Measurements from ENCODE around the gene MOGAT2. TPM values are rescaled to one million over a fixed set of nuclear protein-coding genes. Genes with fewer than 3 reads are reported as not detected.

The MOGAT2 gene
- total RNA-seq, 1 experiment from 2014 or later, result not detected

GRCh38 chr11:75697906-75698581, 19.6 kb upstream of the MOGAT2 start:
- H3K27me3 ChIP-seq (ENCODE audit: low read length), result no peaks in the 10 kb centered on the region
- no peaks in the 10 kb centered on the region for H3K36me3 ChIP-seq (ENCODE audit: low read depth, low read length)
- BruUV-seq (replicated peaks), result no TSS peak
- H3K27ac ChIP-seq (ENCODE audit: low read length), result no peak overlapping the region
- no peaks in the 10 kb centered on the region for H3F3A ChIP-seq (ENCODE audit: low read length, unreplicated experiment)
- intact Hi-C loops (cut with micrococcal nuclease), result loop anchor here (10.0 kb wide), 1 partner anchor 153 kb away; no protein-coding TSS in a partner anchor
- DNase-seq (peak; percentile 80), ATAC-seq (peak; percentile 64)
- ChIA-PET POLR2A (ENCODE audit: unreplicated experiment) (no interaction called here), CTCF (interaction anchor here (1.1 kb wide), 1 partner anchor 29 kb away, joined by 3 read pairs; the partner anchor contains the start of gene MAP6)
- no peak overlapping the region for H3K4me3 ChIP-seq (ENCODE audit: low read length)
- no peak overlapping the region for H3K9ac ChIP-seq (ENCODE audit: low read length)
- H3K9me3 ChIP-seq (ENCODE audit: low read length), result no peaks in the 10 kb centered on the region
- H3K4me2 ChIP-seq (ENCODE audit: low read length), result no peak overlapping the region
- no peaks in the 10 kb centered on the region for H4K20me1 ChIP-seq (ENCODE audit: low read length)
- no peaks in the 10 kb centered on the region for H3K79me2 ChIP-seq (ENCODE audit: low read length)
- H3K4me1 ChIP-seq (ENCODE audit: insufficient read depth, low read length), result peaks cover 6% of the 10 kb centered on the region; the same call in 1 of the 2 replicates
- H2AFZ ChIP-seq (ENCODE audit: low read length), result no peak overlapping the region
- no peak for TF ChIP-seq EZH2 (IDR thresholded peaks at IDR 0.05; ENCODE audit: low read length, unreplicated experiment)
- TF ChIP-seq, protein P1, sequence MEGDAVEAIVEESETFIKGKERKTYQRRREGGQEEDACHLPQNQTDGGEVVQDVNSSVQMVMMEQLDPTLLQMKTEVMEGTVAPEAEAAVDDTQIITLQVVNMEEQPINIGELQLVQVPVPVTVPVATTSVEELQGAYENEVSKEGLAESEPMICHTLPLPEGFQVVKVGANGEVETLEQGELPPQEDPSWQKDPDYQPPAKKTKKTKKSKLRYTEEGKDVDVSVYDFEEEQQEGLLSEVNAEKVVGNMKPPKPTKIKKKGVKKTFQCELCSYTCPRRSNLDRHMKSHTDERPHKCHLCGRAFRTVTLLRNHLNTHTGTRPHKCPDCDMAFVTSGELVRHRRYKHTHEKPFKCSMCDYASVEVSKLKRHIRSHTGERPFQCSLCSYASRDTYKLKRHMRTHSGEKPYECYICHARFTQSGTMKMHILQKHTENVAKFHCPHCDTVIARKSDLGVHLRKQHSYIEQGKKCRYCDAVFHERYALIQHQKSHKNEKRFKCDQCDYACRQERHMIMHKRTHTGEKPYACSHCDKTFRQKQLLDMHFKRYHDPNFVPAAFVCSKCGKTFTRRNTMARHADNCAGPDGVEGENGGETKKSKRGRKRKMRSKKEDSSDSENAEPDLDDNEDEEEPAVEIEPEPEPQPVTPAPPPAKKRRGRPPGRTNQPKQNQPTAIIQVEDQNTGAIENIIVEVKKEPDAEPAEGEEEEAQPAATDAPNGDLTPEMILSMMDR (conservative IDR thresholded peaks at IDR 0.05; ENCODE audit: low read depth, low read length), result no peak
- TF ChIP-seq EZH2phosphoT487 (IDR thresholded peaks at IDR 0.05; ENCODE audit: borderline replicate concordance, low read length), result no peak
- no peaks in the 10 kb centered on the region for H3K9me2 ChIP-seq (replicated peaks; ENCODE audit: low read length)

- H3K4me1 ChIP-seq (ENCODE audit: insufficient read depth, low read length), result peaks cover 6% of the 10 kb centered on the region; the same call in 1 of the 2 replicates
- no peaks in the 10 kb centered on the region for H3K9me3 ChIP-seq (ENCODE audit: low read length)
- no peak overlapping the region for H3K4me3 ChIP-seq (ENCODE audit: low read length)
- no peaks in the 10 kb centered on the region for H3K79me2 ChIP-seq (ENCODE audit: low read length)
- H3F3A ChIP-seq (ENCODE audit: low read length, unreplicated experiment), result no peaks in the 10 kb centered on the region
- no peak overlapping the region for H3K27ac ChIP-seq (ENCODE audit: low read length)
- H3K4me2 ChIP-seq (ENCODE audit: low read length), result no peak overlapping the region
- H4K20me1 ChIP-seq (ENCODE audit: low read length), result no peaks in the 10 kb centered on the region
- H3K27me3 ChIP-seq (ENCODE audit: low read length), result no peaks in the 10 kb centered on the region
- DNase-seq (no peak), ATAC-seq (no peak)
- ChIA-PET CTCF (no interaction called here), POLR2A (ENCODE audit: unreplicated experiment) (no interaction called here)
- no peak overlapping the region for H2AFZ ChIP-seq (ENCODE audit: low read length)
- no peaks in the 10 kb centered on the region for H3K36me3 ChIP-seq (ENCODE audit: low read depth, low read length)
- TF ChIP-seq EZH2phosphoT487 (IDR thresholded peaks at IDR 0.05; ENCODE audit: borderline replicate concordance, low read length) (no peak), EZH2 (IDR thresholded peaks at IDR 0.05; ENCODE audit: low read length, unreplicated experiment) (no peak)
- TF ChIP-seq, protein P1 (conservative IDR thresholded peaks at IDR 0.05; ENCODE audit: low read depth, low read length), result no peak
- H3K9me2 ChIP-seq (replicated peaks; ENCODE audit: low read length), result no peaks in the 10 kb centered on the region
- intact Hi-C loops (cut with micrococcal nuclease), result no loop called here
- H3K9ac ChIP-seq (ENCODE audit: low read length), result no peak overlapping the region
- BruUV-seq (replicated peaks), result no TSS peak
Observed at GRCh38 chr11:75700940-75701339, 16.7 kb upstream of the MOGAT2 start.

GRCh38 chr11:75703695-75704237, 13.9 kb upstream of the MOGAT2 start:
- H3K27me3 ChIP-seq (ENCODE audit: low read length), result no peaks in the 10 kb centered on the region
- POLR2A ChIA-PET (ENCODE audit: unreplicated experiment), result no interaction called here
- intact Hi-C loops (cut with micrococcal nuclease), result no loop called here

More at GRCh38 chr11:75703695-75704237, 13.9 kb upstream of the MOGAT2 start:
- no peaks in the 10 kb centered on the region for H3F3A ChIP-seq (ENCODE audit: low read length, unreplicated experiment)
- H3K27ac ChIP-seq (ENCODE audit: low read length), result no peak overlapping the region
- DNase-seq (no peak), ATAC-seq (no peak)
- no peaks in the 10 kb centered on the region for H3K4me1 ChIP-seq (ENCODE audit: insufficient read depth, low read length)
- no peak overlapping the region for H3K9ac ChIP-seq (ENCODE audit: low read length)
- H3K9me2 ChIP-seq (replicated peaks; ENCODE audit: low read length), result no peaks in the 10 kb centered on the region
- H2AFZ ChIP-seq (ENCODE audit: low read length), result no peak overlapping the region
- CTCF ChIA-PET, result no interaction called here
- no peaks in the 10 kb centered on the region for H3K9me3 ChIP-seq (ENCODE audit: low read length)
- no peak overlapping the region for H3K4me2 ChIP-seq (ENCODE audit: low read length)
- no peaks in the 10 kb centered on the region for H4K20me1 ChIP-seq (ENCODE audit: low read length)
- H3K36me3 ChIP-seq (ENCODE audit: low read depth, low read length), result no peaks in the 10 kb centered on the region
- TF ChIP-seq, protein P1 (conservative IDR thresholded peaks at IDR 0.05; ENCODE audit: low read depth, low read length), result no peak
- no peak for TF ChIP-seq EZH2 (IDR thresholded peaks at IDR 0.05; ENCODE audit: low read length, unreplicated experiment)
- TF ChIP-seq EZH2phosphoT487 (IDR thresholded peaks at IDR 0.05; ENCODE audit: borderline replicate concordance, low read length), result no peak
- H3K4me3 ChIP-seq (ENCODE audit: low read length), result no peak overlapping the region
- H3K79me2 ChIP-seq (ENCODE audit: low read length), result no peaks in the 10 kb centered on the region
- BruUV-seq (replicated peaks), result no TSS peak
